ENCODE measurements around the gene PACRG. TPM values are rescaled to one million over a fixed set of nuclear protein-coding genes. Genes with fewer than 3 reads are reported as not detected.
"Not testable (repeated sequence)": the region's sequence is repeated elsewhere in the genome, so short reads cannot be mapped to it uniquely, and the experiment has no call there.

The PACRG gene
- total RNA-seq, 1 donor from 2014 or later = under 0.01 TPM

DNA sequence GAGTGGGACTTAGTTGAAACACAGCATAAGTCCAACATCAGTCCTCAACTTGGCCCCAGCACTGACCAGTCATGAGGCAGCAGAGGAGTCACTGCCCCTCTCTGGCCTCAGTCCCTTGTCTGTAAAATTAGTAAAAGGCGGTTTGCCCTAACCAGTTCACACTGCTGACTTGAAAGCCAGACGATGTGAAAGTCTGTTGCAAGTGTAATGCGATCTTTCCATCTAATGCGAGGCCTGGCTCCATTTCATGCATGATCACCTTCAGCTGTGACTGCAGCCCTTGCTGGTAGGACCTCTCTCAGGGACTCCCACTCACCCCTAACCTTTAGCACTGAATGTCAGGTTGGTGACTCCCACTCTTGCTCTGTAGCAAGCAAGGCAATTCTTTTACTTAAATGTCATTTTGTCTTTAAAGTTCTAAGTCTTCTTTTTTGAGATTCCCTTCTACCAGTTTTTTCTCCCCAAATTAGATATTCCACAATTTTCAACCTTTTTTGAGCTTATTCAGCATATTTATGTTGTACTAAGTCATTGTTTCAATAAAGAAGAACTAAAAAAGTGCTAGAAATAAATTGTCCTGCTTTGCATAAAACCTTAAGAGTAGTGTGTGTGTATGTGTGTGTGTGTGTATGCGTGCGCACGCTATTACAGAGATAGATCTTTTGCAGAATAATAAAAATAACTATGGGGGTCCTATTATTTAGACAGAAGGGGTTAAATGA, 245.5 kb downstream of the PACRG start:
- Histone ChIP-seq H3K36me3 (ENCODE audit: control insufficient read depth, insufficient read depth, low read length) (no peaks in the 10 kb centered on the region), H3K27me3 (ENCODE audit: control insufficient read depth, insufficient read depth, low read length) (no peaks in the 10 kb centered on the region), H3K4me3 (ENCODE audit: low read depth, low read length) (no peak overlapping the region)
- no peak for DNase-seq (ENCODE audit: low read depth)
- no peak for FAIRE-seq
- TF ChIP-seq, protein P1, sequence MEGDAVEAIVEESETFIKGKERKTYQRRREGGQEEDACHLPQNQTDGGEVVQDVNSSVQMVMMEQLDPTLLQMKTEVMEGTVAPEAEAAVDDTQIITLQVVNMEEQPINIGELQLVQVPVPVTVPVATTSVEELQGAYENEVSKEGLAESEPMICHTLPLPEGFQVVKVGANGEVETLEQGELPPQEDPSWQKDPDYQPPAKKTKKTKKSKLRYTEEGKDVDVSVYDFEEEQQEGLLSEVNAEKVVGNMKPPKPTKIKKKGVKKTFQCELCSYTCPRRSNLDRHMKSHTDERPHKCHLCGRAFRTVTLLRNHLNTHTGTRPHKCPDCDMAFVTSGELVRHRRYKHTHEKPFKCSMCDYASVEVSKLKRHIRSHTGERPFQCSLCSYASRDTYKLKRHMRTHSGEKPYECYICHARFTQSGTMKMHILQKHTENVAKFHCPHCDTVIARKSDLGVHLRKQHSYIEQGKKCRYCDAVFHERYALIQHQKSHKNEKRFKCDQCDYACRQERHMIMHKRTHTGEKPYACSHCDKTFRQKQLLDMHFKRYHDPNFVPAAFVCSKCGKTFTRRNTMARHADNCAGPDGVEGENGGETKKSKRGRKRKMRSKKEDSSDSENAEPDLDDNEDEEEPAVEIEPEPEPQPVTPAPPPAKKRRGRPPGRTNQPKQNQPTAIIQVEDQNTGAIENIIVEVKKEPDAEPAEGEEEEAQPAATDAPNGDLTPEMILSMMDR (IDR thresholded peaks at IDR 0.05; ENCODE audit: insufficient read depth, low read length, severe bottlenecking) = no peak

GRCh38 chr6:162973980-162974379, 246.2 kb downstream of the PACRG start:
- DNase-seq (ENCODE audit: low read depth) (no peak), FAIRE-seq (no peak)
- Histone ChIP-seq H3K27me3 (ENCODE audit: control insufficient read depth, insufficient read depth, low read length) (no peaks in the 10 kb centered on the region), H3K4me3 (ENCODE audit: low read depth, low read length) (no peak overlapping the region), H3K36me3 (ENCODE audit: control insufficient read depth, insufficient read depth, low read length) (no peaks in the 10 kb centered on the region)
- TF ChIP-seq, protein P1 (IDR thresholded peaks at IDR 0.05; ENCODE audit: insufficient read depth, low read length, severe bottlenecking) = no peak

DNA sequence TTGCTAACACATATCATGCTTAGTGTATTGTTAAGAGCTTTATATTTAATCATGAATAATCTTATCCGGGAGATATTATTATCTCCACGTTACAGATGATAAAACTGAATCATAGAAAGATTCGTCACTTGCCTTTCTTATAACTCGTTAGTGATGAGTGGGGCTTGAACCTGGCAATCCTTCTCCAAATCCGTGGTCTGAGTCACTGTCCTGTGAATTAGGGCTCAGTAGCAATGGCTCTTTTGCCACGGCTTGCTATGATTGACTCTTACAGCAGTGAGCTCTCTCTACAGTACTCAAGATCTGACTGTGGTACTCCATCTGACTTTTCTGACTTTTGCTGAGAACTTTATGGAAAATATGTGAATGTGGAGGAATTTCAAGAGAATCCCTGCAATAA, 246.9 kb downstream of the PACRG start:
- Histone ChIP-seq H3K27me3 (ENCODE audit: control insufficient read depth, insufficient read depth, low read length) (no peaks in the 10 kb centered on the region), H3K4me3 (ENCODE audit: low read depth, low read length) (no peak overlapping the region), H3K36me3 (ENCODE audit: control insufficient read depth, insufficient read depth, low read length) (no peaks in the 10 kb centered on the region)
- no peak for DNase-seq (ENCODE audit: low read depth)
- no peak for FAIRE-seq
- TF ChIP-seq, protein P1 (IDR thresholded peaks at IDR 0.05; ENCODE audit: insufficient read depth, low read length, severe bottlenecking) = no peak

GRCh38 chr6:162976141-162976540, 248.4 kb downstream of the PACRG start:
- no peak overlapping the region for H3K4me3 ChIP-seq (ENCODE audit: low read depth, low read length)
- H3K36me3 ChIP-seq (ENCODE audit: control insufficient read depth, insufficient read depth, low read length) = no peaks in the 10 kb centered on the region
- TF ChIP-seq, protein P1 (IDR thresholded peaks at IDR 0.05; ENCODE audit: insufficient read depth, low read length, severe bottlenecking) = no peak
- no peaks in the 10 kb centered on the region for H3K27me3 ChIP-seq (ENCODE audit: control insufficient read depth, insufficient read depth, low read length)
- FAIRE-seq (no peak), DNase-seq (ENCODE audit: low read depth) (no peak)

DNA sequence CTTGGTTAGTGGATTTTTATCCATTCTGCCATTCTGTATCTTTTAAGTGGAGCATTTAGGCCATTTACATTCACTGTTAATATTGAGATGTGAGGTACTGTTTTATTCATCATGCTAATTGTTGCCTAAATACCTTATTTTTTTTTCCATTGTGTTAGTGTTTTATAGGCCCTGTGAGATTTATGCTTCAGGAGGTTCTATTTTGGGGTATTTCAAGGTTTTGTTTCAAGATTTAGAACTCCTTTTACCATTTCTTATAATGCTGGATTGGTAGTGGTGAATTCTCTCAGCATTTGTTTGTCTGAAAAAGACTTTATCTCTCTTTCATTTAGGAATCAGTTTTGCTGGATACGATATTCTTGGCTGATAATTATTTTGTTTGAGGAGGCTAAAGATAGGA, 255.5 kb downstream of the PACRG start:
- not testable (repeated sequence) for H3K4me3 ChIP-seq (ENCODE audit: low read depth, low read length); H3K27me3 ChIP-seq (ENCODE audit: control insufficient read depth, insufficient read depth, low read length); H3K36me3 ChIP-seq (ENCODE audit: control insufficient read depth, insufficient read depth, low read length); DNase-seq (ENCODE audit: low read depth); FAIRE-seq

DNA sequence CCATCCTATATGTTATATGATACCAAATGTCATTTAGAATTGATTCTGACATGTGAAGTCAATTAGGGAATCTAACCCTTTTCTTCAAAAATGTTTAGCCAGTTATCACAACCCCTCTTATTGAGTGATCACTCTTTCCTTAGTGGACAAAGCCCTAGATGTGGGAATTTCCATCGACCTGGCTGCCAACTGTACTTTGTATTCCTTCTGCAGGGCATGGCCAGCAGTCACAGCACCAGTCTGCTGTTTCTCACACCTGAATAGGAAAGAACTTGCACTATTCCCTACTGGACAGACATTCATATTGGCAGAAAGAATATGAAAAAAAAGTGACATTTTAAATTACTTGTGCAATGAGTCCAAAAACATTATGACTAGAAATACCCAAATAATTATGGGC, 271.0 kb downstream of the PACRG start:
- DNase-seq (ENCODE audit: low read depth) (no peak), FAIRE-seq (no peak)
- no peaks in the 10 kb centered on the region for H3K27me3 ChIP-seq (ENCODE audit: control insufficient read depth, insufficient read depth, low read length)
- no peak overlapping the region for H3K4me3 ChIP-seq (ENCODE audit: low read depth, low read length)
- TF ChIP-seq, protein P1 (IDR thresholded peaks at IDR 0.05; ENCODE audit: insufficient read depth, low read length, severe bottlenecking) = no peak
- H3K36me3 ChIP-seq (ENCODE audit: control insufficient read depth, insufficient read depth, low read length) = no peaks in the 10 kb centered on the region
